Brain pericyte (primary cell): ENCODE data around the gene GAL3ST2.
"Not testable (repeated sequence)": the region's sequence is repeated elsewhere in the genome, so short reads cannot be mapped to it uniquely, and the experiment has no call there.

Experiments
- DNase-seq: peaks from one replicate; pipeline ENCODE4 v3.0.0-alpha.2; 2012; ENCODE audit warnings: low read depth, low spot score

GAL3ST2 gene

GRCh38 chr2:241795021-241795999 is 18.7 kb downstream of the GAL3ST2 start:
- DNase-seq = no peak

- DNase-seq = no peak
Measured at GRCh38 chr2:241796209-241796608, 19.6 kb downstream of the GAL3ST2 start.

DNA sequence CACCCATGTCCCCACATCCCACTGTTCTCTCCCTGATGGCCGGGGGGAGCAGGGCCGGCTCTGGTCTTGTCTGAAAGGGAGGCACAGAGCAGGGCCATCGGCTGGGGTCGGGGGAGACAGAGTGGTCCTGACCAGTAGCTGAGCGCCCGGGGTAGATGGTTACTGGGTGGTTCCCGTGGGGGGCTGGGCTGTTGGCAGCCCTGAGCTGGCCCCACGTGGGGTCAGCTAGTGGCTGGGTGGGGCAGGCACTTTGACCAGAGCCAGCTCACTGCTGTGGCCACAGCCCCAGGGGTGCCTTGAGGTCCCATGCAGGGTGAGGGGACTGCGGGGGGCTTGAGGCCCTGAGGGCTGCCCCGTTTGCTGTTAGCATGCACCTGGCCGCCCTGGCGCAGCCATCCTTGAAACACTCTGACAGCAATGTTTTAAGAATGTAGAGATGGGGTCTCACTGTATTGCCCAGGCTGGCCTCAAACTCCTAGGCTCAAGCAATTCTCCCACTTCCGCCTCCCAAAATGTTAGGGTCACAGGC is 20.1 kb downstream of the GAL3ST2 start:
- DNase-seq = no peak

- DNase-seq = no peak
Measured at GRCh38 chr2:241797441-241798080, 20.9 kb downstream of the GAL3ST2 start.

GRCh38 chr2:241798081-241798630 is 21.5 kb downstream of the GAL3ST2 start:
- DNase-seq = no peak

DNA sequence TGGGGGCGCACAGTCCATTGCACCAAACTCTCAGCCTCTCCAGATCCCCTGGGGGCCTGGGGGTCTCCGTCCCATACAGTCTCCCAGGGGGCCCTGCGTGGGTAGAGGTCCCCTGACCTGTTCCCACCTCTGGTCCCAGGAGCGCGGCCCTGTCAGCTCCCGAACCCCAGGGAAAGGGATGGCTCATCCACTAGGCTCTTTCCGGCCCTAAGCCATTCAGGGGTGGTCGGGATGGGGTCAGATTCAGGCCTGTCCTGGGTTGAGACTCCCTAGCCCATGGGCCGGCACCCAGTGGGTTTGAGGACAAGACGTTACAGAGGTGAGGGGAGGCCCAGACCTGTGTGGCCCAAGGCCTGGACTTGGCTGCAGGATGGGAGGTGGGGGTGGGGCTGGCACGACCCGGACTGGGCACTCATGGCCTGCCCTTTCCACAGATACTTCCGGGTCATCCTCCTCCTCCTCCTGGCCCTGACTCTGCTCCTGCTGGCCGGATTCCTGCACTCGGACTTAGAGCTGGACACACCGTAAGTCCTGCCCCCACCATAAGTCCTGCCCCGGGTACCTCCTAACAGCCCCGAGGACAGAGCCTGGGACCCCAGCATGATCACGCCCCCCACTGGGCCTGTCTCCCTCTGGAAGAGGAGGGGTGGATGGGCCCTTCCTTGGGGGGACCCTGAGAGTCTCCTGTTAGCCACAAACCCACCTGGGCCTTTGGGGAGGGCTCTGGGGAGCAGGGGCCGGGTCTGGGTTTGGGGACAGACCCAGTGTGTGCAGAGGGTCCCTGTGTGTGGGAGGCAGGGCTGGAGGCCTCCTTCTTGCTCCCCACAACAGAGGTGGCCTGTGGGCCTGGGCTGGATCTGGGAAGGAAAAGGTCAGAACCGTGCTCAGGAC is 22.3 kb downstream of the GAL3ST2 start:
- no peak for DNase-seq

GRCh38 chr2:241799522-241800197 is 23.0 kb downstream of the GAL3ST2 start:
- DNase-seq = no peak

- not testable (repeated sequence) for DNase-seq
Measured at GRCh38 chr2:241800198-241800903, 23.7 kb downstream of the GAL3ST2 start.

- DNase-seq = no peak
Measured at GRCh38 chr2:241801611-241802420, 25.2 kb downstream of the GAL3ST2 start.

DNA sequence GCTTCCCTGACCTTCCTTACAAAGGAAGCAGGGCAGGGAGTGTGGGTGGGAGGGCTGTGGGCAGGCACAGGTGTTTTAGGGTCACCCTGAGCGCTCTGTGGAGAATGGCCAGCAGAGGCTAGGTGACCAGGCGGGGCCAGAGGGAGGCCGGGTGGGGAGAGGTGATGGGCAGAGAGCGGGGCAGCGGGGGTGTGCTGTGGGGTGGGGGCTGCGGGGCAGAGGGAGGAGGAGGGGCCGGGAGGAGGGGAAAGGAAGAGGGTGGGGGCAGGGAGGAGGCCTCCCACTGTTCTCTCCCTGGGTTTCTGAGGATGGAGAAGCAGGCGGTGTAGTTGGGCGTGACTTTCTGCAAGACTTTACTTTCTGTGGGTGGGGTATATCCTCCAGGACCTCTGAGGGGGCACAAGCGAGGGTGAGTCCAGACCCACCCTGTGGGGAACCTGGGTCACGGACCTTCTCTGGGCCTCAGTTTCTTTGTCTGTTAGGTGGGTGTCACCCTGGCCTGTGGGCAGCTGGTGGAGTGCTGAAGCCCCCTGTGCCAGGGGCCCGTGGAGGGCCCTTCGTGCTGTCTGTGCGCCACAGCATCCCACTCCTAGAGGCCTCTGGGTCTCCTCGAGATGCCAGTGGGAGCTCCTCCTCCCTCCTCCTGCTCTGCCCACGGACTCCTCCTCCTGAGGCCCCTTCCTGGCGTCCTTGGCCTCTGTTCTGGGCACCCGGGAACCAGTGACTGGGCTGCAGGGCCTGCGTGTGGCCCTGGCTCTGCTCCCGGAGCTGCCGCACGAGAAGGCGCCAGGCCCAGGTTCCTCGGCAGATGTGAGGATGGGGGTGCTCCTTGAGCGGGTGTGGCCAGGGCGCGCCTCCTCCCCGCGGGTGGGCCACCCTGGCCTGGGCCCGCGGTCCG is 26.0 kb downstream of the GAL3ST2 start:
- DNase-seq = no peak

GRCh38 chr2:241803387-241804325 is 27.0 kb downstream of the GAL3ST2 start:
- no peak for DNase-seq

GRCh38 chr2:241804326-241805229 is 28.0 kb downstream of the GAL3ST2 start:
- DNase-seq = no peak

- not testable (repeated sequence) for DNase-seq
Measured at GRCh38 chr2:241806217-241806616, 29.6 kb downstream of the GAL3ST2 start.

GRCh38 chr2:241808051-241808720 is 31.6 kb downstream of the GAL3ST2 start:
- DNase-seq = no peak

- DNase-seq = no peak
Measured at GRCh38 chr2:241808721-241809382, 32.2 kb downstream of the GAL3ST2 start, which contains the start of gene NEU4. Gene NEU4 (plus strand): TSS chr2:241809193. CDS start chr2:241814485, 5,292 bp downstream.
